Esophagus squamous epithelium (tissue), 5 donors: ENCODE results near the gene BCL11B. TPM values are rescaled to one million over a fixed set of nuclear protein-coding genes. Genes with fewer than 3 reads are reported as not detected.

Source experiments
- DNase-seq: peaks from one replicate; lab custom pipeline; 2025; lab: John Stamatoyannopoulos, UW
- H3K27ac ChIP-seq, 4 donors: fragments of 200-600 bp; sonication (generic); one replicate each; pipeline ENCODE4 v1.5.1; 2016 to 2019; ENCODE audit warnings: mild to moderate bottlenecking in 1 of 4
- H3K27me3 ChIP-seq, 4 donors: fragments of 200-600 bp; sonication (generic); 1 replicate in 3 of 4; 2 replicates in 1 of 4; pipeline versions ENCODE4 v1.5.1 to v1.6.0; 2017 to 2021; ENCODE audit warnings: antibody characterized with exemption in 1 of 4
- H3K36me3 ChIP-seq, 3 donors: fragments of 200-600 bp; sonication (generic); one replicate each; pipeline ENCODE4 v1.5.1; 2016 to 2019
- H3K4me1 ChIP-seq, 3 donors: fragments of 200-600 bp; sonication (generic); one replicate each; pipeline ENCODE4 v1.5.1; 2017 to 2019
- H3K4me3 ChIP-seq, 4 donors: fragments of 200-600 bp; sonication (generic); 1 replicate in 3 of 4; 2 replicates in 1 of 4; pipeline ENCODE4 v1.5.1; 2016 to 2019; ENCODE audit warnings: mild to moderate bottlenecking in 2 of 4, moderate library complexity in 1 of 4
- H3K9me3 ChIP-seq, 3 donors: fragments of 200-600 bp; sonication (generic); one replicate each; pipeline ENCODE4 v1.5.1; 2016 to 2019
- CTCF ChIP-seq, 6 experiments: fragments of 450-650 bp in 4 of 6; fragments of 200-600 bp in 2 of 6; sonication (generic) in 2 of 6; IDR thresholded peaks; one replicate each; pipeline ENCODE4 v1.5.1; 2016 to 2019; ENCODE audit warnings: antibody characterized with exemption in 6 of 6, mild to moderate bottlenecking in 4 of 6, moderate library complexity in 4 of 6
- POLR2A ChIP-seq, 4 donors: fragments of 450-650 bp; IDR thresholded peaks; one replicate each; pipeline ENCODE4 v1.6.1; 2017; ENCODE audit warnings: antibody characterized with exemption in 4 of 4, mild to moderate bottlenecking in 4 of 4, moderate library complexity in 3 of 4
- WGBS, 2 donors: methylation state at CpG; one replicate each; pipeline ENCODE4 v1.1.5; 2018; 5-methylcytosine and 5-hydroxymethylcytosine counted together
- intact Hi-C: fragments of 100-400 bp; cut with DNase I; formaldehyde crosslinking; loops from one replicate; pipeline ENCODE4 v1.15.0; 2022
- total RNA-seq, 4 donors: library from RNA; depleted of rRNA; stranded (reverse); fragments of >200 nt; gene quantifications; one replicate each; pipeline ENCODE4 v1.1.0, GENCODE V29; 2016
- donor health status: DM: yes; HTN: yes; CAD: no.

The BCL11B gene
- total RNA-seq, 4 donors from 2014 or later, result 10.1 to 19.3 (median 12.9) TPM

GRCh38 chr14:99173086-99173485, 98.9 kb downstream of the BCL11B start:
- no peak for TF ChIP-seq POLR2A (IDR thresholded peaks at IDR 0.05)
- no peak for TF ChIP-seq CTCF (IDR thresholded peaks at IDR 0.05)
- intact Hi-C loops, result no loop called here
- Histone ChIP-seq H3K27me3 (no peaks in the 10 kb centered on the region), H3K27ac (no peak overlapping the region), H3K4me1 (peaks cover under 1 to 13% (median 12%) of the 10 kb centered on the region in 3 donors), H3K4me3 (no peak overlapping the region), H3K9me3 (no peaks in the 10 kb centered on the region), H3K36me3 (peaks cover 6 to 46% (median 7%) of the 10 kb centered on the region in 3 donors)
- 91 to 94% methylated on average over 8 of the region's 11 CpGs for WGBS, 2 donors
- DNase-seq, result no peak

GRCh38 chr14:99171396-99171795, 100.6 kb downstream of the BCL11B start:
- WGBS, 2 donors, result 92% methylated on average over 3 of the region's 3 CpGs
- Histone ChIP-seq H3K9me3 (no peaks in the 10 kb centered on the region), H3K4me1 (no peaks in the 10 kb centered on the region), H3K27me3 (peaks cover 0 to 8% (median 0%) of the 10 kb centered on the region in 4 donors), H3K27ac (no peak overlapping the region), H3K4me3 (no peak overlapping the region), H3K36me3 (peaks cover 6 to 43% (median 7%) of the 10 kb centered on the region in 3 donors)
- no peak for DNase-seq
- TF ChIP-seq CTCF (IDR thresholded peaks at IDR 0.05), result no peak
- TF ChIP-seq POLR2A (IDR thresholded peaks at IDR 0.05), result no peak
- intact Hi-C loops, result no loop called here

GRCh38 chr14:99169776-99170356, 102.1 kb downstream of the BCL11B start:
- no peak for DNase-seq
- H3K9me3 ChIP-seq, result no peaks in the 10 kb centered on the region
- TF ChIP-seq POLR2A (IDR thresholded peaks at IDR 0.05), result no peak
- TF ChIP-seq CTCF (IDR thresholded peaks at IDR 0.05), result no peak
- no peaks in the 10 kb centered on the region for H3K4me1 ChIP-seq
- no peak overlapping the region for H3K4me3 ChIP-seq
- H3K27ac ChIP-seq, result no peak overlapping the region
- intact Hi-C loops, result no loop called here
- 82% methylated on average over 7 of the region's 7 CpGs for WGBS, 2 donors
- peaks cover 0 to 8% (median 0%) of the 10 kb centered on the region in 4 donors for H3K27me3 ChIP-seq
- H3K36me3 ChIP-seq, result peaks cover 0 to 28% (median 0%) of the 10 kb centered on the region in 3 donors

GRCh38 chr14:99168330-99168729, 103.7 kb downstream of the BCL11B start:
- Histone ChIP-seq H3K4me1 (no peaks in the 10 kb centered on the region), H3K27ac (no peak overlapping the region), H3K36me3 (peaks cover 0 to 13% (median 0%) of the 10 kb centered on the region in 3 donors), H3K4me3 (no peak overlapping the region), H3K27me3 (peaks cover 0 to 8% (median 0%) of the 10 kb centered on the region in 4 donors), H3K9me3 (no peaks in the 10 kb centered on the region)
- WGBS, 2 donors, result 85 to 91% methylated on average over 5 of the region's 5 CpGs
- DNase-seq, result no peak
- TF ChIP-seq POLR2A (IDR thresholded peaks at IDR 0.05) (no peak), CTCF (IDR thresholded peaks at IDR 0.05) (no peak)
- intact Hi-C loops, result no loop called here

- DNase-seq, result no peak
- intact Hi-C loops, result no loop called here
- peaks cover 0 to 8% (median 0%) of the 10 kb centered on the region in 4 donors for H3K27me3 ChIP-seq
- no peak overlapping the region for H3K27ac ChIP-seq
- no peak overlapping the region for H3K4me3 ChIP-seq
- no peaks in the 10 kb centered on the region for H3K9me3 ChIP-seq
- TF ChIP-seq CTCF (IDR thresholded peaks at IDR 0.05) (no peak), POLR2A (IDR thresholded peaks at IDR 0.05) (no peak)
- H3K36me3 ChIP-seq, result no peaks in the 10 kb centered on the region
- 93% methylated on average over 4 of the region's 4 CpGs for WGBS, 2 donors
- no peaks in the 10 kb centered on the region for H3K4me1 ChIP-seq
Observed at GRCh38 chr14:99166506-99166905, 105.5 kb downstream of the BCL11B start.
